NCI-H2081 treated with DMSO at 0.1 percent for 48 hours (cell line): ENCODE results near the gene SUN5.
"Not testable (repeated sequence)": the region's sequence is repeated elsewhere in the genome, so short reads cannot be mapped to it uniquely, and the experiment has no call there.

ENCODE experiments used
- DNase-seq: peaks from one replicate; lab custom pipeline; 2025; lab: John Stamatoyannopoulos, UW

SUN5 gene

DNA sequence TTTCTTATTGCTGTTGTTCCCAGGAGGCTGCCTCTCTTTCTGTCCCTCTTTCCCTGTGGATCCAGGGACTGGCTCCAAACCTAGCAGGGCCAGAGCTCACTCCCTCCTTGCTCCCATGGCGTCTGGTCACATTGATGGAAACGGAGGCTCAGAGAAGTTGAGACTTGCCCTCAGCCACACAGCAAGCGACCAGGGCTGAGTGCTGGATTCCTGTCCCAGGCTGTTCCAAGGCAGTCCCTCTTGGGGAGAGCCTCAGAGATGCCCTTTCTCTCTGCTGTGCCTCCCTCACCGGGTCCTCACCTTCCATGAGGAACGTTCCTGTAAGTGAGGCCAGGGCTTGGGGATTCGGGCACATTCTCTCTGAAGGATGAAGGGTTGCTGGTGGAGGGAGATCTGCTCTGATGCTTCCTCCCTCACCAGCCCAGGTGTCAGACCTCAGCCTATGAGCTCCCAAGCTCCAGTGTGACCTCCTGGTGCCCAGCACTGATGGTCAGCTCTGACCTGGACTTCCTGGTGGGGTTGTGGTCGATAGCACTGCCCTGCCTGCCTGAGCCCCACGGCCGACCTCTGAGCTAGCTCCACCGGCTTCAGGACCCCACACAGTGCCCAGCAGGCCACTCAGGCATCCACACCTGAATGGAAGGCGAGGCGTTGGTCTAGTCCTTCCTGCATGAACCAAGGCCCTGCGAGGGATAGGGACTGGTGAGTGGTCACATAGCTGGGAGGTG is 26.8 kb downstream of the SUN5 start:
- no peak for DNase-seq

DNA sequence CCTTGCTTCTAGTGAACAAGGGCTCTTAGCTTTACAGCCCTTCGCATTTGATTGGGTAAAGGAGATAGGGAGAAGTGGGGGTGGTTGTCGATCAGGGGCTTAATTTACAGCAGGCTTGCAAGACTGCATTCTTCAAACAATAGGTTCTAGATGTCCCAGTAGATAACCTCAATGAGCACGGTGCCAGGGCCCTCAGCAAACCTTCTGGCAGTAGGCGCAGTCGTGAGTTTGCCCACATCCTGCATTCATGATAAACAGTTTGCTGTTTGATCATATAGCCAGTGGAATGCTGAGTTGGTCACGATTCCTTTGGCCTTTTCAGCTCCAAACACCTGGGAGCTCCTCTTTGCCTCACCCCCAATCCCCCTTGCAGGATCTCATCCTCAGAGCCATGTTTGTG is 27.5 kb downstream of the SUN5 start:
- no peak for DNase-seq

DNA sequence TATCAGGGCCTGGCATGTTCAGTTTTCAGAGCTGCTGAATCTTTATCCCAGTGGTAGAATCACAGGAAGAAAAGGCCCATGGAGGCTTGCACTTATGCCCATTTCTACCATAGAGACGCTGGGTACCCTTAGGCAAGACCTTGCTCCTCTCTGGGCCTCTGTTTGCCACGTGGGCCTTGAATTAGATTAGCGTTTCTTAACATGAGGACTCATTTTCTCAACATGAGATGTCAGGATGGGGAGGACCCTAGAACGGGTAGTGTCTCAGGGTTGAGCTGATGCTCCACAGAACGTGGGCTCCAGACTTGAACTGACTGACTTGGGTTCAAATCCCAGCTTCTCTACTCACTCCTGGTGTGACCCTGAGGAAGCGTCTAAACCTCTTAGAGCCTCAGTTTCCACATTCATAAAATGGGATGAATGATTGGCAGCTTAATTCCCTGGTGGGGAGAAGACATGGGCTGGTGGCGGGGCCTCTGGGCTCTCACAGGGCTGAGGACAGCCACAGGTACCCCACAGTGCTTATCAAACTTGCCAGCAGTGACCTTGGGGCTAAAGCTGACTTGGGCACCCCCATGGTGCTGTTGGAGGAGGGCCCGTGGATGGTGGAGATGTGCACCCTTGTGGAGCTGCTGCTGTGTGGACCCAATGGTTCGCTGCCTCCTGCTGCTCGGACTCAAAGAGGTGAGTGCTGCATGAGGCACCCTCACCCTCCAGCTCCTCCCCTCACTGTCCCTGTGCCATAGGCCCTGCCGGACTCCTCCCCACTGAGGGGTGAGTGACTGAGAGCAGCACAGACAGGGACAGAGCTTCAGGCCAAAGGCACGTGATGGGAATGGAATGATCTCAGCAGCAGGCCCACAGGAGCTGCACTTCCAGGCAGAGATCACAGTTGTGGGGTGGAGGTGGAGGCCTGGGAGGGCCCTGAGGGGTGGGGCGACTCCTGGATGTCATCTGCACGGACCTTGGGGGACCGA is 28.2 kb downstream of the SUN5 start:
- DNase-seq = no peak

DNA sequence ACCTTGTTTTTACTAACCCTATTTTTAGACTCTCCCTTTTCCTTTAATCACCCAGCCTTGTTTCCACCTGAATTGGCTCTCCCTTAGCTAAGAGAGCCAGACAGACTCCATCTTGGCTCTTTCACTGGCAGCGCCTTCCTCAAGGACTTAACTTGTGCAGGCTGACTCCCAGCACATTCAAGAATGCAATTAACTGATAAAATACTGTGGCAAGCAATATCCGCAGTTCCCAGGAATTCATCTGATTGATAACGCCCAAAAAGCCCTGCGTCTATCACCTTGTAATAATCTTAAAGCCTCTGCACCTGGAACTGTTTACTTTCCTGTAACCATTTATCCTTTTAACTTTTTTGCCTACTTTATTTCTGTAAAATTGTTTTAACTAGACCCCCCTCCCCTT is 29.1 kb downstream of the SUN5 start:
- not testable (repeated sequence) for DNase-seq

DNA sequence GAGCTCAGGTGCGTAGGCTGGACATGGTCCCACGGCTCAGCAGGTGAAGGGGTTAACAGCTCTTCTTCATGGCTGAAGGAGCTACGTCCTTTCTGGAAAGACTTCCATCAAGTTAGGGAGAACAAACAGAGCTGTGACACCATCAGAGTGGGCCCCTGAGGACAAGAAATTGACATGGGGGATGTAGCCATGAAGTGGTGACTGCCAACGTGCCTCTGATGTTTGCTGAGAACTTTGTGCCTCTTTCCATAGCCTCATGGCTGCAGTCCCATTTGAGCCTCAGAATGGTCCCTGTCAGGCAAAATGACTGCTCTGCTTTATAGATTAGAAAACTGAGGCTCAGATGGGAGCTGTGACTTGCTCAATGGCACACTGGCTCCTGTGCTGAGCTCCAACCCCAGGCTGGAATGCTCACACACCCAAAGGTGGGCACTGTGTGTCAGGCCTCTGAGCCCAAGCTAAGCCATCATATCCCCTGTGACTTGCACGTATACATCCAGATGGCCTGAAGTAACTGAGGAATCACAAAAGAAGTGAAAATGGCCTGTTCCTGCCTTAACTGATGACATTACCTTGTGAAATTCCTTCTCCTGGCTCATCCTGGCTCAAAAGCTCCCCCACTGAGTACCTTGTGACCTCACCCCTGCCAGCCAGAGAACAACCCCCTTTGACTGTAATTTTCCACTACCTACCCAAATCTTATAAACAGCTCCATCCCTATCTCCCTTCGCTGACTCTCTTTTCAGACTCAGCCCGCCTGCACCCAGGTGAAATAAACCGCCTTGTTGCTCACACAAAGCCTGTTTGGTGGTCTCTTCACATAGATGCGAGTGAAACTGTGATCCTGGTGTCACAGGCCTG is 29.8 kb downstream of the SUN5 start:
- not testable (repeated sequence) for DNase-seq

DNA sequence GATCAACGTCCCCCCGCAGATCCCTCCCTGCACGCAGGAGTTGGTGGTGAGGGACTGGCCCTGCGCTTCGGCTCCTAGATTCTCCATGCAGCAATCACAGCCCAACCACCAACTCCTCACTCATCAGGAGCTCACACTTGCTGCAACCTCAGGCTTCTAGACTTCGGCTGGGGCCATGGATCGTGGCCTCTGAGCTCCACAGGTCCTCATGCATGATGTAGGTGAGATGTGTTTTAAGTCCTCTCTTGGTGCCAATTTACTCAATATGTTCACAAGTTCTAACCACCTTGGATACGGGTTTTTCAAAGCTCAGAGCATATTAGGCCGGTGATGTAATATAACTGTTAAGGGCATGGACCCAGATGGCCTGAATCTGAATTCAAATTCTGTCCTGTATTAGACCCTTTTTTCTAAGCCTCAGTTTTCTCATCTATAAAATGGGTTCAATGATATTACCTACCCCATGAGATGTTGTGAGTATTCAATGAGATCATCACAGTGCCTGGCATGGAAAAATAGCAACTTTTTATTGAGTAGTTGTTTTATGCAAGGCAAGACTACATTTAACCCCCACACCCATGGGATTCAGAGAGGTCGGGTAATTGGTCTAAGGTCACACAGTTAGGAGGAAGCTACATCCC is 31.0 kb downstream of the SUN5 start:
- no peak for DNase-seq

DNA sequence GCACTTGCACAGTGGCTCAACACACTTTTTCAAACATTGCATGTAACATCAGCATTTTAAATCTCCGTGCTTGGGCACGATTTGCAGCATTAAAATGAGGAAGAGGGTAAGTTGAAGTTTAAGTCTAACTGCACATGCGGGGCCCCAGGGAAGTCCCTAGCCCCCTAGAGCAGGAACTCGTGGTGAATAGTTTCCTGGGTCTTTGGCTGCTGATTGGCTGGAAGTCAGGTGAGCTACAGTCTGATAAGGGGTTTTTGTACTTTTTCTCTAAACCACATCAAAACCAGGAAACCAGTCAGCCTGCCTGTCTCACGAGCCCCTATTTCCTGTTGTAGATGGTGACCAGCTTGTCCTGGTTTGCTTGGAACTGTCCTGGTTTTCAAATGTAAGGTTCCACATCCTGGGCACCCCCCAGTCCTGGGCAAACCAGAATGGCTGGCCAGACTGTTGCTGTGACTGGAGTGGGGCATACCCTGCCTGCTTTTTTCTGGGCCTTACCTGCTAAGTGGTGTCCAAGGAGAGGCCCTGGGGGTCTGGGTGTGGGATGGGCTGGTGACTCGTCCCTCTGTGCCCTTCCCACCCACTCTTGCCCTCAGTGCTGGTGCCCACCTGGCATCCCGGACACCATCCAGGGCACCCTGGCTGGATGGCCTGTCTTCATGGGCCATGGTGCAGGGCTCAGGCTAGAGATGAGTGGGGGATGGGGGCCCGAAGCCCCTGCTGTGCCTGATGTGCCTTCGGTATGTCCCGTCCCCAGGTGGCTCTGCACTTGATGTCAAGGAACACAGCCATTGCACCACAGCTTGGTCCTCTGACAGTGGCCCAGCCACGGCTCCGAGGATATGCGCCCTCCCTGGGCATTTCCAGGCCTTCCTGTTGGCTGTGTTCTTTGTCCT is 31.8 kb downstream of the SUN5 start:
- DNase-seq = no peak

DNA sequence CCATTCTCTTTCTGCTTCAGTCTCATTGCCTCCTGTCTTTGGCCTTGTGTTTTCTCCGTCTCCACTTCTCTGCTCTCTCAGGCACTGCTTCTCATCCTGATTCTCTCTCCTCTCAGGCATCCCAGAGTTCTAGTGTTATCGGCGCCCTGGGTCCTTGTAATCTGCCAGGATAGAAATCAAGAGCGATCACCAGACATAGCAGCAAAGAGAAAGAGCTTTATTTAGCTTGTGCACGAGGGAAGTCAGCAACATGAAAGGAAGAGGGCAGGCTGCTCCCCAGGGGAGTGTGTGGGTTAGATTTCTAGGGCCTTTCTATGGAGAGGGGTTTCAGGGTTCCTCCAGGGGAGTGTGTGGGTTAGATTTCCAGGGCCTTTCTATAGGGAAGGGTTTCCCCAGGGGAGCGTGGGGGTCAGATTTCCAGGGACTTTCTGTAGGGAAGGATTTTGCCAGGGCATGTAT is 32.5 kb downstream of the SUN5 start:
- DNase-seq = no peak

DNA sequence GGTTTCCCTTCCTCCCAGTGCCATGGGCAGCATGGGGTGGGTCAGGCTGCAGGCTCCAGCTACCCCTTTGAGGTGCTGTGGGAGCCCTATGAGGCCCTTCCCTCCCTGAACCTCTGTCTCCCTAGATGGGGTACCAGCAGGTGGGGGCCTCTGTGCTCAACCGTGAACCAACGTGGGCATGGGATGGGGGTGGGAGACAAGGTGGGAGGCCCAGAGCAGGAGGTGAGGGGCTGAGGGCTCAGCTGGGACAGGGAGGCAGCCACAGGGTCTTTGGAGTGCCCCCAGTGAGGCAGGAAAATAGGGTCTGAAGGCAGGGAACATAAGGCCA is 33.3 kb downstream of the SUN5 start:
- no peak for DNase-seq

DNA sequence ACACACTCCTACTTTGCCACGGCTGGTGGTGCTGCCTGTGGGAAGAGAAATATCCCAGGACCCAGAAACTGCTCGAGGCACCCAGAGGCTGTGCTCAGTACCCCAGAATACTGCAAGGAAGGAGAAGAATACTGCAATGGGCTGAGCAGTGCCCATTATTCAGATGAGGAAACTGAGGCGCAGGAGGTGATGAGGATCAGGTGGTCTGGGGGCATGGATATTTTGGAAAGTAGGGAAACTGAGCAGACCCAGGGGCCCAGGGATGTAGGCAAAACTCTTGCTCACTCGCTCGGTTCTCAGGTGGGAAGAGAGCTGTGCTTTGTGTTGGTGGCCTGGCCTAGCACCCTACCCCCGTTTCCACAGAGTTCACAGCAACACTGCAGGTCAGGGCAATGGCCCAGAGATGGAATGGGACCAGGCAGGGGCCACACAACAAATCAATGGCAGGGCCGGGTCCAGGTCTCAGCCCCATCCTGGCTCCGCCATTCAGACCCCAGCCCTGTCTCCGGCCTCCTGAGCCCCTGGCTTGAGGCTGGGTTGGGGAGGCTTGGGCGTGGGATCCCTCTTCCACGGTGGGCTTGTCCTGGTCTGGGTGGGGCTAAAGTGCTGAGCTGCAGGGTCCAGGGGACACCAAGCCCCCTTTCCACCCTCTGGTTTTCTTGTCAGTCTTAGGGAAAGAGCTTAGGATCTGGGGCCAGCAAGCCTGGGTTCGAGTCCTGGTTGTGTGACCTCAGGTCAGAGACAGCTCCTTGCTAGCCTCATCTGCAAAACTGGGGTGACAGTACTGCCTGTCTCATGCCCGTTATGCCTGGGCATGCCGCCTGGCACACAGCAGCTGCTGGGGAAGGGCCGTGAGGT is 33.9 kb downstream of the SUN5 start:
- DNase-seq = no peak

DNA sequence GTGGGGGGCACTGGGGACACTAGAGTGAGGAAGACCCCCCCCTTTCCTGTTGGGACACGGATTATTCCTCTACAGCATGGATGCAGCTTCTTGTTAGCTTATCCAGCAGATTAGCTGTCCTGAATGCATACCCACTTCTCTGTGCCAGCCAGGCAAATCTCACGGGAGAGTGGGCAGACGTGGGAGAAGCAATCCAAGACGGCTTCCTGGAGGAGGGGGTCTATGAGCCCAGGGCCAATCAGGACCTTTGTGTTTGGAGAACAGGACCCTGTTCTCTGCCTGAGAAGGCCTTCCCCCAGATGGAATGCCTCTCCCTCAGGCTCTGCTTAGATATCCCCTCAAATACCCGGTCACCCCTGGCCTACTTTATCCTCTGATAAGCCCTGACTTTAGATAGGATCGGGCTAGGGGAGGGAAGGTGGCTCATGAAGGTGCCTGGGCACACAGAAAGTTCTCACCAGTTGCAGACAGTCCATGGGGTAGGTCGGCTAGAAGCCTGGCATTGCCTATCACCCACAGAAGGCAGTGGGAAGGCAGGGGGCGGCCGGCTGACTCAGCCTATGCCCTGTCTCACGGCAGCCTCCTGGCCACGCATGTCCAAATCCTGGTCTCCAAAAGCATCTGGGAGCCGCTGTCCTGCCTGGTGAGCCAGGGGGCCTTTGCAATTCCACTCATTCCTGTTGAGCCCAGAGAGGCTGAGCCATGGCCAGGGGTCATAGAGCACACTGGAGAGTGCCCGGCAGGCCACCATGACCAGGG is 34.7 kb downstream of the SUN5 start:
- no peak for DNase-seq

DNA sequence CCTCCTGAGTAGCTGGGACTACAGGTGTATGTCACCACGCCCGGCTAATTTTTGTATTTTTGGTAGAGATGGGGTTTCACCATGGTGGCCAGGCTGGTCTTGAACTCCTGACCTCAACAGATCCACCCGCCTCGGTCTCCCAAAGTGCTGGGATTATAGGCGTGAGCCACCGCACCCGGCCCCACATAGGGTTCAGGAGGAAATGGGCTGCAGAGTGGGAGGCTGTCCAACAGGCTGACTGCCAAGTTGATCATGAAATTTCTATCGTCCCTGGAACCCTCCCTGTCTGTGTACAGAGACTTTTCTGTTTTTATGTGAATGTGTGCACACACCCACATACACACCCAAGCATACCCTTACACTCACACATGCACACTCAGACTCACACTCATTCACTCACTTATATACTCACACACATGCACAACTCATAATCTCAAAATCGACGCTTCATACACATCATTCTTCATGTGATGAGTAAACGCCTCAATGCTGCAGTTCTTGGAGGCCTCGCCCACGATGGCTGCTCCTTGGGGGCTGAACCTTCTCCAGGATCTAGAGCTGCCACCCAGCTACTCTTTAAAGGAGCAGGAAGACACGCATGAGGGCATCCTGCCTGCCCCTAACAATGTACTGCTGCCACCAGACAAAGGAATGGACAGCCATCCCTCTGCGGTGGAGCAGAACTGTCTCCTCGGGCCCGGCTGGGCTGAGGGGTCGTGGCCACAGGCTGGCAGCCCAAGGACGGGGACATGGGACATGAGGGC is 35.6 kb downstream of the SUN5 start:
- no peak for DNase-seq

DNA sequence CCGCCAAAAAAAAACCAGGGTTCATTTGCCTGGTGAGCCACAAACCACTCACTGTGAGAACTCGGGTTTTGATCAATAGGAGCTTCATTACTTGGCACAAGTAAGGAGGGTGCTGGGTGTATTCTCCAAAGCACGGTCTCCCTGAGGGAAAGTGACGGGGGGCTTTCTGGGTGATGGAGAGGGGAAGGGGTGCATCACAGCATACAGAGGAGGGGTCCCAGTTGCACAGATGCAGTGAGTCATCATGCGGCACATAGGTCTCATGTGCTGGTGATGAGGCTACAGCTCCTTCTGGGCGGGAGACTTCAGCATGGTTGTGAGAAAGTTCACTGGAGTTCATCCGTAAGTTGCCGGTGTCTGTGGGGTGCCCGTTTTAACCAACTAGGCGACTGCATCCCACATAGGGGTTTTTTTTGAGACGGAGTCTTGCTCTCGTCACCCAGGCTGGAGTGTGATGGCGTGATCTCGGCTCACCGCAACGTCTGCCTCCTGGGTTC is 36.2 kb downstream of the SUN5 start:
- no peak for DNase-seq

DNA sequence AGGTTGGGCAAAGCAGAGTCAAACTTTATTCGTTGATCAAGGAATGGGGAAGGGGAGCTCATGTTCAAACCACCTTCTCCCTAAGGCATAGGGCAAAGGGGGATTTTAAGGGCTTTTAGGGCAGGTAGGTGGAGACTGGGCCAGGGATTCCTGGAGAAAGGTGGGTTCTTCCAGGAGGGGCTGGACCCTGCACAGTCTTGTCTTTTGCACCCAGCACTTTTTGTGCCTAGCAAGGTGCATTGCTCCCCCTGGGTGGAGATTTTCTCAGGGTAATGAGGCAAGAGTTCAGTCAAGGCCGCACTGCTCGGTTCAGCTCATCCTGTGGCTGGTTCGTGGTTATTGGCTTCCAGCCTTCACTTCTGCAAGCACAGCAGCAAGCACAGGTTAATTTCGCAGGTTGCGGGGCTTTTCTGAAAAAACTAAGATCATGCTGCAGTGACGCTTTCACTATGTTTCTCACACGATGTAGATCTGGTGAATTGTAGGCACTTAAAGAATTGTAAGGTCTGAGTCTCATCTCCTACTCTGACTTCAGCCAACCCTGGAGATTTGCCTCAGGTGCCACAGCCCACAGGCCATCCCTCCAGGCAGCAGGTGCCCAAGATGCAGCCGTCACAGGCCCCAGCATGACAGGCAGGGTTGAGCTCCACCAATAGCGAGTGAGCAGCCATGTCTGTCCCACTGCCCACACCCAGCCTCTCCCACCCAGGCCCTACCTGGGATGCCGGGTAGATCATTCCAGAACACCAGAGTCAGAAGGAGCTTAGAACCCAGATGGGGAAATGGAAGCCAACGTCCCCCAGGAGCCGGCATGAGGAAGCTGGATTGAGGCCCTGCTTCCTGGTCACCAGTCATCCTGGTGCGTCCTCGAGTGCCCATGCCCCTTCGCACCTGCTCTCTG is 37.1 kb downstream of the SUN5 start:
- DNase-seq = no peak

DNA sequence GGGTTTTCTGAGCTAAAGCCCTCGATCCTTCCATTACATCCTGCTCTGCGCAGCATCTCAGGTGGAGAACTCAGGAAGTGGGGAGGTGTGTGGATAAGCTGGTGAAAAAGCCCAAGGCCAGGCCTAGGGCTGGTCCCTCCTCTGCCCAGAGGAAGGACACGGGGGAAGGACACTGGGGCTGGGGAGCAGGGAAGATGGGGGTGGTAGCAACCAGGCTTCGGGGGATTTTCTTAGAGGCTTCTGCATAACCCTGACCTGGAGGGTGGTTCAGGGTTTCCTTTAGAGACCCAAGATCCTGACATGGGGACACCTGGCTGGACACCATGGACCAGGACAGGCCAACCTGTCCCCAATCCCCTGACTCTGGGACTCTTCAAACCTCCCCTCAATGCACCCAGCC is 37.9 kb downstream of the SUN5 start:
- DNase-seq = no peak

DNA sequence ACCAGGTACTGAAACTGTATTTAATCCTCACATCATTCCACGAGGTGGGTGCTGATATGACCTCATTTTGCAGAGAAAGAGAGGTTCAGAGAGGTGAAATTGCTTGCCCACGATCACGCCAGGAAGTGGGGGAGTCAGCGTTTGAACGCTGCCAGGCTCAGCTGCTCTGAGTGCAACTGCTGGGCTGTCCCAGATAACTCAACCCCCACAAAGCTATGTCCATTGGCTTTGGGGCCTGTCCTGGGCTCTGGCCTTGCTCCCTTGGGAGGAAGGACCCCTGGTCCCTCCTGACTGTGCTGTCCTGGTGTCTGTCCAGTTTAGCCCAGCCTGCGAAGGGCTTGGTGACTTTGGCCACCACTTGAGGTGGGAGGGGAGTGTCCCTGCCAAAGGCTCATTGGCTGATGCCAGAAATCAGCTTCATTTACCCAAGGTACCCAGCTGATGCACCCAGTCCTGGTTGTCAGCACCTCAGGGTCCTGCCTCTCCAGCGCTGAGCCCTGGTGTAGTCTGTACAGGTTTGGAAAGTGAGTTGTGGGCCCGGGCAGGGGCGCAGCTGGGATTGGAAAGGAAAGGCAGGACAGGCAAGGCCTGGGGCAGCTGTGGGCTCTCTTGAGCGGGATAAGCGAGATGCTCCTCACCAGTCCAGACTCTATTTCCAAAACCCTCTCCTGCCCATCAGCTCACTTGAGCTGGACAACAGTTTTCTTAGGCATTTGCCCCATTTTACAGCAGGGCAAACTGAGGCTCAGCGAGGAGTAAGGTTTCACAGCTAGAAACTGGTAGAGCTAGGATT is 38.5 kb downstream of the SUN5 start:
- no peak for DNase-seq
